Astrocyte (in vitro differentiated cells and primary cell): ENCODE data around the gene SUV39H2. TPM values are rescaled to one million over a fixed set of nuclear protein-coding genes. Genes with fewer than 3 reads are reported as not detected.
A peak's percentile ranks its signal among the peaks of the same experiment; 100 is the strongest.

ENCODE experiments used
- DNase-seq: peaks from one replicate; pipeline ENCODE4 v3.0.0-alpha.2; 2010; ENCODE audit warnings: low read depth
- FAIRE-seq: peaks from 2 replicates; lab custom pipeline; 2011; peaks lifted over from hg19 to GRCh38; lab: Jason Lieb, UNC
- H2AFZ ChIP-seq: 2 replicates; pipeline ENCODE4 v1.6.0; 2012; ENCODE audit warnings: low read depth, low read length, inconsistent platforms
- H3K27ac ChIP-seq: 2 replicates; pipeline ENCODE4 v1.5.1; 2011; ENCODE audit warnings: low read depth, low read length, inconsistent platforms
- H3K27me3 ChIP-seq: 2 replicates; pipeline ENCODE4 v1.6.0; 2011; ENCODE audit warnings: low read length, inconsistent platforms; ENCODE audit not compliant: insufficient read depth
- H3K36me3 ChIP-seq: 2 replicates; pipeline ENCODE4 v1.5.1; 2011; ENCODE audit warnings: low read length, inconsistent platforms; ENCODE audit not compliant: insufficient read depth
- H3K4me1 ChIP-seq: 2 replicates; pipeline ENCODE4 v1.5.1; 2011; ENCODE audit warnings: low read length, inconsistent platforms; ENCODE audit not compliant: insufficient read depth
- H3K4me2 ChIP-seq: 2 replicates; pipeline ENCODE4 v1.6.0; 2012; ENCODE audit warnings: low read length, inconsistent platforms
- H3K4me3 ChIP-seq: 2 replicates; pipeline ENCODE4 v1.5.1; 2011; ENCODE audit warnings: low read depth, mild to moderate bottlenecking, low read length, inconsistent platforms; ENCODE audit not compliant: insufficient read depth
- H3K79me2 ChIP-seq: 2 replicates; pipeline ENCODE4 v1.6.0; 2012; ENCODE audit warnings: mild to moderate bottlenecking, low read length, inconsistent platforms; ENCODE audit not compliant: insufficient read depth
- H3K9ac ChIP-seq: 2 replicates; pipeline ENCODE4 v1.6.0; 2012; ENCODE audit warnings: mild to moderate bottlenecking, low read length, inconsistent platforms
- H3K9me3 ChIP-seq: 2 replicates; pipeline ENCODE4 v1.5.1; 2012; ENCODE audit warnings: low read depth, mild to moderate bottlenecking, low read length, inconsistent platforms; ENCODE audit not compliant: insufficient read depth
- H4K20me1 ChIP-seq: 2 replicates; pipeline ENCODE4 v1.6.0; 2012; ENCODE audit warnings: low read length, inconsistent platforms; ENCODE audit not compliant: insufficient read depth
- H3K27ac Mint-ChIP-seq: one replicate; pipeline ENCODE4 v1.8.0; 2021; ENCODE audit warnings: mild to moderate bottlenecking, mixed read lengths; ENCODE audit not compliant: unreplicated experiment
- H3K27me3 Mint-ChIP-seq: one replicate; pipeline ENCODE4 v1.8.0; 2021; ENCODE audit warnings: low read depth, mixed read lengths; ENCODE audit not compliant: unreplicated experiment
- H3K36me3 Mint-ChIP-seq: one replicate; pipeline ENCODE4 v1.8.0; 2021; ENCODE audit warnings: low read depth, mixed read lengths; ENCODE audit not compliant: unreplicated experiment
- H3K4me1 Mint-ChIP-seq: one replicate; pipeline ENCODE4 v1.8.0; 2021; ENCODE audit warnings: low read depth, mixed read lengths; ENCODE audit not compliant: unreplicated experiment
- H3K4me3 Mint-ChIP-seq: one replicate; pipeline ENCODE4 v1.8.0; 2021; ENCODE audit warnings: mild to moderate bottlenecking, moderate library complexity, mixed read lengths; ENCODE audit not compliant: unreplicated experiment
- H3K9me3 Mint-ChIP-seq: one replicate; pipeline ENCODE4 v1.8.0; 2021; ENCODE audit warnings: mild to moderate bottlenecking, mixed read lengths; ENCODE audit not compliant: unreplicated experiment
- EZH2 ChIP-seq: IDR thresholded peaks from 2 replicates; pipeline ENCODE4 v1.6.1; 2012; ENCODE audit warnings: mild to moderate bottlenecking, low read length, inconsistent platforms; ENCODE audit not compliant: insufficient read depth
- total RNA-seq: library from RNA; stranded (reverse); gene quantifications from 2 replicates; pipeline ENCODE4 v1.2.1, GENCODE V29; 2021
- TF ChIP-seq, protein P1 (sequence below): IDR thresholded peaks from 2 replicates; pipeline ENCODE4 v1.5.1; 2011; ENCODE audit warnings: low read depth, mild to moderate bottlenecking, inconsistent platforms, low read length, moderate library complexity; ENCODE audit not compliant: insufficient read depth

SUV39H2 gene
- total RNA-seq, 1 donor from 2014 or later, result 10.6 TPM

DNA sequence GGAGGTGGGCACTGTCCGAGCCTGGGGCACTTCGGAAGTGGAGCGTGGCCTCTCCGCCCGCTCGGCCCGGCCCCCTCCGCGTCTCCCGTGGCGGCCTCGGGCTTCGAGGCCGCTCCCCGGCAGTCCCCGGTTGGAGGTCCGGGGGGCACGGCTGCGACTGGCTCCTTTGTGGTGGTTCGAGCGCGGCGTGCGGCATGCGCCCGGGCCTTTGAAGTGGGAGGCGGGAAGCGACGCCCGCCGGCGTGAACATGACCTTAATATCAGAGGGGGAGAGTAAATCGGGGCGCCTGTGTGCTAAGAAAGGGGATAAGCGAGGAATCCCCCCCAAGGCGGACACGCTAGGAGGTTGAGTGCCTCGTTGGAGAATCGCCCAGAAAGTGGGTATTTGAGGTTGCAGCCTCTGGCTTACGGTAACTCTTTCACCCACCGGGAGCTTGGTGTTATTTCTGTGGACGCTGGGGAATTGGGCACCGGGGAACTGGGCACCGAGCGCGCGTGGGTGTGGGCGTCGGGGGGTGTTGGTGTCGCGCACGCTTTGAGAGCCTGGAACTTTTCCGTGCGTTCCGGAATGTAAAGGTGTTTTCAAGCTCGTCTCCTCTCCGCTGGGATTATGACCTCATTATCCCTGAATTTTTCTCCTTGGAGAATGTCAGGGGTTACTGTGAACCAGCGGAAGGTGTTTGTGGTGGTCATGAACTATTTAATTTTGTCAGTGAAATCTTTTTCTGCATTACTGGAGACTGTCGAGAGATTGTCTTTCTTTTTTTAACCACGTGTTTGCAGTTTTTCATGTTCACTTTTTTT lies 660 bp downstream of the SUV39H2 start:
- Histone ChIP-seq H3K36me3 (no peaks in the 10 kb centered on the region), H2AFZ (peak overlapping the region; percentile 81), H3K27me3 (no peaks in the 10 kb centered on the region), H3K9ac (peak overlapping the region; percentile 93), H3K79me2 (peaks cover 73% of the 10 kb centered on the region), H3K27ac (peak overlapping the region; percentile 77), H3K4me3 (peak overlapping the region; percentile 81), H3K4me2 (peak overlapping the region; percentile 87), H3K4me1 (peaks cover 18% of the 10 kb centered on the region), H3K9me3 (no peaks in the 10 kb centered on the region), H4K20me1 (peaks cover 18% of the 10 kb centered on the region)
- no peaks in the 10 kb centered on the region for H3K36me3 Mint-ChIP-seq
- no peak for TF ChIP-seq EZH2
- TF ChIP-seq, protein P1, sequence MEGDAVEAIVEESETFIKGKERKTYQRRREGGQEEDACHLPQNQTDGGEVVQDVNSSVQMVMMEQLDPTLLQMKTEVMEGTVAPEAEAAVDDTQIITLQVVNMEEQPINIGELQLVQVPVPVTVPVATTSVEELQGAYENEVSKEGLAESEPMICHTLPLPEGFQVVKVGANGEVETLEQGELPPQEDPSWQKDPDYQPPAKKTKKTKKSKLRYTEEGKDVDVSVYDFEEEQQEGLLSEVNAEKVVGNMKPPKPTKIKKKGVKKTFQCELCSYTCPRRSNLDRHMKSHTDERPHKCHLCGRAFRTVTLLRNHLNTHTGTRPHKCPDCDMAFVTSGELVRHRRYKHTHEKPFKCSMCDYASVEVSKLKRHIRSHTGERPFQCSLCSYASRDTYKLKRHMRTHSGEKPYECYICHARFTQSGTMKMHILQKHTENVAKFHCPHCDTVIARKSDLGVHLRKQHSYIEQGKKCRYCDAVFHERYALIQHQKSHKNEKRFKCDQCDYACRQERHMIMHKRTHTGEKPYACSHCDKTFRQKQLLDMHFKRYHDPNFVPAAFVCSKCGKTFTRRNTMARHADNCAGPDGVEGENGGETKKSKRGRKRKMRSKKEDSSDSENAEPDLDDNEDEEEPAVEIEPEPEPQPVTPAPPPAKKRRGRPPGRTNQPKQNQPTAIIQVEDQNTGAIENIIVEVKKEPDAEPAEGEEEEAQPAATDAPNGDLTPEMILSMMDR, result no peak
- FAIRE-seq (no peak), DNase-seq (peak; percentile 5)
- peak overlapping the region; percentile 96 for H3K4me3 Mint-ChIP-seq
- H3K9me3 Mint-ChIP-seq, result no peaks in the 10 kb centered on the region
- no peaks in the 10 kb centered on the region for H3K27me3 Mint-ChIP-seq
- H3K27ac Mint-ChIP-seq, result peak overlapping the region; percentile 84
- peaks cover 12% of the 10 kb centered on the region for H3K4me1 Mint-ChIP-seq

DNA sequence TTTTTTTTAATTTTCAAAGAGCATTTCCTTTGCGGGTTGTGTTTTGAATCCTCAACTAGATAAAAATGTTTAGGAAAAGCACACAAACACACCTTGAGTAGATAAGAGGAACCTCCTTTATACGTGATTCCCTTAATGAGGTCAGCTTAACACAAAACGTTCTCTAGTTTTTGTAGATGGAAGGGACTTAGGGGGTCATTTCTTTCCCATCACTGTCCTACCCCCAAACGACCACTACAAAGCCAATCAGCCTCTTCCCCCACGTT lies 1.2 kb downstream of the SUV39H2 start:
- no peaks in the 10 kb centered on the region for H3K9me3 ChIP-seq
- H3K27ac ChIP-seq, result peak overlapping the region; percentile 77
- Mint-ChIP-seq H3K27me3 (no peaks in the 10 kb centered on the region), H3K4me3 (peak overlapping the region; percentile 96), H3K4me1 (peaks cover 12% of the 10 kb centered on the region), H3K36me3 (no peaks in the 10 kb centered on the region), H3K27ac (peak overlapping the region; percentile 84), H3K9me3 (no peaks in the 10 kb centered on the region)
- H3K4me1 ChIP-seq, result peaks cover 18% of the 10 kb centered on the region
- H3K36me3 ChIP-seq, result peaks cover 2% of the 10 kb centered on the region
- TF ChIP-seq, protein P1, result no peak
- TF ChIP-seq EZH2, result no peak
- H4K20me1 ChIP-seq, result peaks cover 24% of the 10 kb centered on the region
- H3K27me3 ChIP-seq, result no peaks in the 10 kb centered on the region
- peak overlapping the region; percentile 93 for H3K9ac ChIP-seq
- H3K4me2 ChIP-seq, result peak overlapping the region; percentile 87
- DNase-seq (no peak), FAIRE-seq (no peak)
- H3K4me3 ChIP-seq, result peak overlapping the region; percentile 81
- H2AFZ ChIP-seq, result no peak overlapping the region
- peaks cover 79% of the 10 kb centered on the region for H3K79me2 ChIP-seq

DNA sequence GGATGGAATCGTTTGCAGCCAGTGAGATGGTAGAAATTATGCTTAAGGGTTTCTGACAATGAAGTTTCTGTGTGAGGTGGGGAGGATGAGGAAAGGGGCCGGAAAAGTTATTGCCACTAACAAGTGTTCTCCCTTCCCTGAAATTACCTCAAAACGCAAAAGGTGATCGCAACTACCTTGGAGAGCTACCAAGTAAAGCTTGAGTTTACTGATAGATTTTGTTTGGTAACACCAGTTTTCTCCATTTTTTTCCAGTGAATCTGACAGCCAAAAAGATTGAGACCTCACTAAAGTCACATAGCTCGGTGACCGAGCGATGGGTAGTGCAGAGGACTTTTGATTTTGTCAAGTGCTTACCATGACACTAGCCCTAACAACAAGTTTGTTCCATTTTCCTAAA lies 1.6 kb downstream of the SUV39H2 start:
- Histone ChIP-seq H3K9me3 (no peaks in the 10 kb centered on the region), H4K20me1 (peaks cover 27% of the 10 kb centered on the region), H3K9ac (peak overlapping the region; percentile 93), H2AFZ (no peak overlapping the region), H3K4me2 (peak overlapping the region; percentile 87), H3K27ac (no peak overlapping the region), H3K79me2 (peaks cover 82% of the 10 kb centered on the region), H3K27me3 (no peaks in the 10 kb centered on the region), H3K36me3 (peaks cover 2% of the 10 kb centered on the region), H3K4me3 (peak overlapping the region; percentile 81), H3K4me1 (peaks cover 18% of the 10 kb centered on the region)
- Mint-ChIP-seq H3K4me1 (peaks cover 12% of the 10 kb centered on the region), H3K27me3 (no peaks in the 10 kb centered on the region), H3K27ac (peak overlapping the region; percentile 84), H3K9me3 (no peaks in the 10 kb centered on the region), H3K36me3 (no peaks in the 10 kb centered on the region), H3K4me3 (peak overlapping the region; percentile 96)
- TF ChIP-seq EZH2, result no peak
- TF ChIP-seq, protein P1, result no peak
- DNase-seq (no peak), FAIRE-seq (no peak)
